Measurements from ENCODE around the gene REG4. TPM values are rescaled to one million over a fixed set of nuclear protein-coding genes. Genes with fewer than 3 reads are reported as not detected.
"Not testable (repeated sequence)": the region's sequence is repeated elsewhere in the genome, so short reads cannot be mapped to it uniquely, and the experiment has no call there.

Gene REG4
- total RNA-seq, 1 experiment from 2014 or later = not detected

- H3K4me1 ChIP-seq (ENCODE audit: control insufficient read depth, insufficient read depth, low read length); CTCF ChIA-PET; intact Hi-C loops (cut with micrococcal nuclease; ENCODE audit: unreplicated experiment); H3K36me3 ChIP-seq (ENCODE audit: control insufficient read depth, insufficient read depth, low read length); H3K27ac ChIP-seq (ENCODE audit: low read length); H3K4me3 ChIP-seq (ENCODE audit: low read depth in 2 of 2, low read length in 2 of 2); BruUV-seq (replicated peaks); POLR2A ChIA-PET; ATAC-seq; H3K9me3 ChIP-seq (ENCODE audit: control insufficient read depth, insufficient read depth, low read depth, low read length); DNase-seq (ENCODE audit: low read depth, low spot score); in situ Hi-C loops (cut with HindIII; ENCODE audit: low pct_unique_long_range_greater_than_20kb, low sequenced_read_pairs): not testable (repeated sequence)
- H3K27me3 ChIP-seq (ENCODE audit: control insufficient read depth, insufficient read depth, low read length) = peaks cover 17% of the 10 kb centered on the region
These were observed 25.2 kb downstream of the REG4 start for GRCh38 chr1:119786046-119786445.

GRCh38 chr1:119784191-119784781 is 27.0 kb downstream of the REG4 start:
- DNase-seq (ENCODE audit: low read depth, low spot score) (no peak), ATAC-seq (no peak)
- no TSS peak for BruUV-seq (replicated peaks)
- ChIA-PET CTCF (no interaction called here), POLR2A (no interaction called here)
- Histone ChIP-seq H3K4me1 (ENCODE audit: control insufficient read depth, insufficient read depth, low read length) (0 out of 2 replicates have a peak, but pooled peaks cover 5% of the 10 kb centered on the region), H3K27ac (ENCODE audit: low read length) (no peak overlapping the region), H3K36me3 (ENCODE audit: control insufficient read depth, insufficient read depth, low read length) (no peaks in the 10 kb centered on the region), H3K9me3 (ENCODE audit: control insufficient read depth, insufficient read depth, low read depth, low read length) (no peaks in the 10 kb centered on the region), H3K27me3 (ENCODE audit: control insufficient read depth, insufficient read depth, low read length) (peaks cover 27% of the 10 kb centered on the region), H3K4me3 (ENCODE audit: low read depth in 2 of 2, low read length in 2 of 2) (no peak overlapping the region)
- intact Hi-C loops (cut with micrococcal nuclease; ENCODE audit: unreplicated experiment) = no loop called here
- TF ChIP-seq TCF7L2 (IDR thresholded peaks at IDR 0.05; ENCODE audit: low read depth, low read length) = no peak
- TF ChIP-seq POLR2AphosphoS5 (IDR thresholded peaks at IDR 0.05; ENCODE audit: low read depth, low read length) = no peak
- no peak for TF ChIP-seq REST (IDR thresholded peaks at IDR 0.05; ENCODE audit: insufficient read depth in 1 of 2, low read depth in 2 of 2, low read length in 1 of 2)
- TF ChIP-seq CTCF (IDR thresholded peaks at IDR 0.05) = no peak
- TF ChIP-seq SIN3A (IDR thresholded peaks at IDR 0.05; ENCODE audit: borderline replicate concordance, insufficient read depth, low read depth, low read length) = no peak
- in situ Hi-C loops (cut with HindIII; ENCODE audit: low pct_unique_long_range_greater_than_20kb, low sequenced_read_pairs) = no loop called here

GRCh38 chr1:119783354-119784185 is 27.7 kb downstream of the REG4 start:
- H3K9me3 ChIP-seq (ENCODE audit: control insufficient read depth, insufficient read depth, low read depth, low read length) = no peaks in the 10 kb centered on the region
- CTCF ChIA-PET = no interaction called here
- DNase-seq (ENCODE audit: low read depth, low spot score) (no peak), ATAC-seq (no peak)
- TF ChIP-seq SIN3A (IDR thresholded peaks at IDR 0.05; ENCODE audit: borderline replicate concordance, insufficient read depth, low read depth, low read length) = no peak
- no peak for TF ChIP-seq TCF7L2 (IDR thresholded peaks at IDR 0.05; ENCODE audit: low read depth, low read length)
- TF ChIP-seq REST (IDR thresholded peaks at IDR 0.05; ENCODE audit: insufficient read depth in 1 of 2, low read depth in 2 of 2, low read length in 1 of 2) = no peak
- TF ChIP-seq CTCF (IDR thresholded peaks at IDR 0.05) = no peak
- no peak for TF ChIP-seq POLR2AphosphoS5 (IDR thresholded peaks at IDR 0.05; ENCODE audit: low read depth, low read length)
- H3K4me1 ChIP-seq (ENCODE audit: control insufficient read depth, insufficient read depth, low read length) = 0 out of 2 replicates have a peak, but pooled peaks cover 9% of the 10 kb centered on the region
- no peak overlapping the region for H3K27ac ChIP-seq (ENCODE audit: low read length)
- BruUV-seq (replicated peaks) = no TSS peak
- in situ Hi-C loops (cut with HindIII; ENCODE audit: low pct_unique_long_range_greater_than_20kb, low sequenced_read_pairs) = no loop called here
- POLR2A ChIA-PET = no interaction called here
- peaks cover 25% of the 10 kb centered on the region for H3K27me3 ChIP-seq (ENCODE audit: control insufficient read depth, insufficient read depth, low read length)
- H3K4me3 ChIP-seq (ENCODE audit: low read depth in 2 of 2, low read length in 2 of 2) = no peak overlapping the region
- intact Hi-C loops (cut with micrococcal nuclease; ENCODE audit: unreplicated experiment) = no loop called here
- no peaks in the 10 kb centered on the region for H3K36me3 ChIP-seq (ENCODE audit: control insufficient read depth, insufficient read depth, low read length)

Data from Panc1 (cell line).